H4 (cell line): Measurements from ENCODE around the gene NKRF. TPM values are rescaled to one million over a fixed set of nuclear protein-coding genes. Genes with fewer than 3 reads are reported as not detected.

Experiments used
- total RNA-seq: library from RNA; depleted of rRNA; stranded (reverse); fragments of >200 nt; shearing (Covaris generic); gene quantifications from 2 replicates; pipeline ENCODE4 v1.2.3, GENCODE V29; 2014; rRNA removed

The NKRF gene
- total RNA-seq, 1 experiment from 2014 or later, result 9.1 TPM

Other genes with a start within 250 kb of the NKRF start
- 21.5 and 22.0 TPM in 2 replicates for gene SLC25A43, start 207.1 kb downstream of the NKRF start, total RNA-seq
- 399 and 652 TPM in 2 replicates for gene SLC25A5, start 138.0 kb downstream of the NKRF start, total RNA-seq
- 49.7 and 62.8 TPM in 2 replicates for gene STEEP1, start 41.0 kb downstream of the NKRF start, total RNA-seq
- gene UBE2A, start 31.9 kb downstream of the NKRF start, total RNA-seq, result 37.5 and 52.1 TPM in 2 replicates
- gene SEPTIN6, start 86.7 kb upstream of the NKRF start, total RNA-seq, result 21.3 and 28.0 TPM in 2 replicates
- 0.10 TPM in 1 of 2 replicates, not detected in the other for gene SOWAHD, start 152.2 kb upstream of the NKRF start, total RNA-seq
- 7,124 and 8,669 TPM in 2 replicates for gene RPL39, start 185.2 kb upstream of the NKRF start, total RNA-seq
- gene UPF3B, start 246.5 kb upstream of the NKRF start, total RNA-seq, result 1.5 and 3.7 TPM in 2 replicates